H1 (cell line): Measurements from ENCODE around the gene PRR12. TPM values are rescaled to one million over a fixed set of nuclear protein-coding genes. Genes with fewer than 3 reads are reported as not detected.
A peak's percentile ranks its signal among the peaks of the same experiment; 100 is the strongest.

Experiments
- E2F6 ChIP-seq: IDR thresholded peaks from 2 replicates; pipeline ENCODE4 v1.6.1; 2012; ENCODE audit warnings: inconsistent platforms
- MAFK ChIP-seq: IDR thresholded peaks from 2 replicates; pipeline ENCODE4 v1.6.1; 2012; ENCODE audit warnings: low read depth, mild to moderate bottlenecking, improper control_type of control experiment, low read length
- POLR2A ChIP-seq, 2 experiments: IDR thresholded peaks; 1 replicate in 1 of 2; 2 replicates in 1 of 2; pipeline ENCODE4 v1.6.1; 2011; ENCODE audit warnings: low read depth in 2 of 2, low read length in 2 of 2, mild to moderate bottlenecking in 2 of 2; ENCODE audit errors: control extremely low read depth in 1 of 2
- POU5F1 ChIP-seq: IDR thresholded peaks from 2 replicates; pipeline ENCODE4 v1.6.1; 2011; ENCODE audit warnings: low read depth, mild to moderate bottlenecking, low read length, moderate library complexity
- RAD21 ChIP-seq, 2 experiments: IDR thresholded peaks in 1 of 2; conservative IDR thresholded peaks in 1 of 2; 2 replicates each; pipeline ENCODE4 v1.6.1; 2011; ENCODE audit warnings: low read depth in 2 of 2, low read length in 2 of 2, improper control_type of control experiment in 1 of 2, inconsistent platforms in 1 of 2, mild to moderate bottlenecking in 1 of 2, moderate library complexity in 1 of 2
- polyA plus RNA-seq, 7 experiments: library from polyadenylated mRNA; depleted of rRNA in 3 of 7; stranded (reverse) in 5 of 7; unstranded in 2 of 7; fragments of >200 nt in 5 of 7; fragments of 200-250 nt in 2 of 7; gene quantifications; 1 replicate in 5 of 7; 2 replicates in 1 of 7; 4 replicates in 1 of 7; pipeline versions ENCODE4 v1.2.1 to v1.2.3, GENCODE V29; 2011 to 2013; ENCODE audit warnings: missing spikeins in 2 of 7, mixed read lengths in 2 of 7
- total RNA-seq: library from RNA; stranded (reverse); fragmentation: NEBNext Ultra II Directional; extraction: Animal tissue kit (Norgen Biotek cat#: 25700); gene quantifications from 2 replicates; pipeline ENCODE4 v1.2.1, GENCODE V29; 2021

The PRR12 gene
- total and polyA plus RNA-seq, 2 of the 8 experiments (the other 6 are each of a cell fraction or from before 2014, with no cell fraction given) = 2.5 to 59.4 TPM

- TF ChIP-seq RAD21 (IDR thresholded peaks at IDR 0.05 in 1 of 2, conservative IDR thresholded peaks at IDR 0.05 in 1 of 2; ENCODE audit: low read depth in 2 of 2, low read length in 2 of 2) = no peak
- no peak for TF ChIP-seq MAFK
- peak in 1 of 2 experiments; percentile 50; a peak in 1 of 3 replicates for TF ChIP-seq POLR2A (IDR thresholded peaks at IDR 0.05; ENCODE audit: control extremely low read depth in 1 of 2, low read depth in 2 of 2, low read length in 2 of 2)
- no peak for TF ChIP-seq POU5F1
- no peak for TF ChIP-seq E2F6
These were observed 50.9 kb downstream of the PRR12 start, which contains the start of gene SCAF1 (continued) for GRCh38 chr19:49641688-49642491.
